Ishikawa (cell line): ENCODE results near the gene ASMTL.

ENCODE experiments used
- CEBPB ChIP-seq: IDR thresholded peaks from 2 replicates; pipeline ENCODE4 v1.6.1; 2012
- CREB1 ChIP-seq: IDR thresholded peaks from 2 replicates; pipeline ENCODE4 v1.6.1; 2012; ENCODE audit warnings: low read depth
- EGR1 ChIP-seq: IDR thresholded peaks from 2 replicates; pipeline ENCODE4 v1.6.1; 2012
- EP300 ChIP-seq: IDR thresholded peaks from 2 replicates; pipeline ENCODE4 v1.6.1; 2012; ENCODE audit warnings: borderline replicate concordance
- FOXM1 ChIP-seq: IDR thresholded peaks from 2 replicates; pipeline ENCODE4 v1.6.1; 2012; ENCODE audit warnings: low read depth, borderline replicate concordance
- MAX ChIP-seq: IDR thresholded peaks from 2 replicates; pipeline ENCODE4 v1.6.1; 2012
- NFIC ChIP-seq: IDR thresholded peaks from 2 replicates; pipeline ENCODE4 v1.6.1; 2012
- RAD21 ChIP-seq: IDR thresholded peaks from 2 replicates; pipeline ENCODE4 v1.6.1; 2012; ENCODE audit warnings: low read depth
- REST ChIP-seq: IDR thresholded peaks from 2 replicates; pipeline ENCODE4 v1.6.1; 2012; ENCODE audit warnings: low read depth, mild to moderate bottlenecking
- TAF1 ChIP-seq: IDR thresholded peaks from 2 replicates; pipeline ENCODE4 v1.6.1; 2012; ENCODE audit warnings: low read depth, mild to moderate bottlenecking
- TCF12 ChIP-seq: IDR thresholded peaks from 2 replicates; pipeline ENCODE4 v1.6.1; 2012; ENCODE audit warnings: low read depth
- TEAD4 ChIP-seq: IDR thresholded peaks from 2 replicates; pipeline ENCODE4 v1.6.1; 2012
- YY1 ChIP-seq: IDR thresholded peaks from 2 replicates; pipeline ENCODE4 v1.6.1; 2012; ENCODE audit warnings: low read depth
- ZBTB7A ChIP-seq: IDR thresholded peaks from 2 replicates; pipeline ENCODE4 v1.6.1; 2012; ENCODE audit warnings: low read depth
- TF ChIP-seq, protein P1 (sequence below): IDR thresholded peaks from 2 replicates; pipeline ENCODE4 v1.6.1; 2012

The ASMTL gene

DNA sequence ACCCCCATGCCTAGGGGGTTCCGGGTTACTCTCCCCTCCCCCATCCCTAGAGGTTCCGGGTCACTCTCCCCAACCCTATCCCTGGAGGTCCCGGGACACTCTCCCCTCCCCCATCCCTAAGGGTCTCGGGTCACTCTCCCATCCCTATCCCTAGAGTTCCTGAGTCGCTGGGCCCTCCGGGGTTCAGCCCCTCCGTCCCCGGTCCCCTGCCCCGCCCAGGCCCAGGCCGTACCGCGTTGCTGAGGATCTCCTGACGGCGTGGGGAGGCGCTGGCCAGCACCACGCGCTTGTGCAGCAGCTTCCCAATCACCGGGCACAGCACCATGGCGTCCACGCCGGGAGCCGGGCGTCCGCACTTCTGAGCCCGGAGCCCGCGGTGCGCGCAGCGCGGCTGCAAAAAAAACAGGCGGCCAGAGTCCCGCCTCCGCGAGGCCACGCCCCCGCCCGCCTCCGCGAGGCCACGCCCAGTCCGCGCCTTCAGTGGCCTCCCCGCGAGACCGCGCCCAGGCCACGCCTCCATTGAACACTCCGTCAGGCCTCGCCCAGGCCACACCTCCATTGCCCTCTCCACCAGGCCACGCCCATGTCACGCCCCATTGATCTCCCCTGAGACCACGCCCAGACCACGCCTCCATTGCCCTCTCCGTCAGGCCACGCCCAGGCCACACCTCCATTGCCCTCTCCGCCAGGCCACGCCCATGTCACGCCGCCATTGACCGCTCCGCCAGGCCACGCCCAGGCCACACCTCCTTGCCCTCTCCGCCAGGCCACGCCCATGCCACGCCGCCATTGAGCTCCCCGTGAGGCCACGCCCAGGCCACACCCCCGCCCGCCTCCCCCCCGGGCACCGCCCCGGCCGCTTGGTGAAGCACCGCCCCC is at the start of gene ASMTL:
ASMTL (minus strand) TSS at position 394 of the 879 bp plus-strand sequence; CDS start at position 325, 69 bp downstream.
- TF ChIP-seq, protein P1, sequence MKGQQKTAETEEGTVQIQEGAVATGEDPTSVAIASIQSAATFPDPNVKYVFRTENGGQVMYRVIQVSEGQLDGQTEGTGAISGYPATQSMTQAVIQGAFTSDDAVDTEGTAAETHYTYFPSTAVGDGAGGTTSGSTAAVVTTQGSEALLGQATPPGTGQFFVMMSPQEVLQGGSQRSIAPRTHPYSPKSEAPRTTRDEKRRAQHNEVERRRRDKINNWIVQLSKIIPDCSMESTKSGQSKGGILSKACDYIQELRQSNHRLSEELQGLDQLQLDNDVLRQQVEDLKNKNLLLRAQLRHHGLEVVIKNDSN = no peak
- TF ChIP-seq NFIC = no peak
- TF ChIP-seq MAX = peak; percentile 49
- TF ChIP-seq TAF1 = peak; percentile 77; the same call in 1 of the 2 replicates
- peak; percentile 23; the same call in 1 of the 2 replicates for TF ChIP-seq EGR1
- peak; percentile 48; the same call in 1 of the 2 replicates for TF ChIP-seq YY1
- 0 out of 2 replicates have a peak, but pooled peaks have one; percentile 28 for TF ChIP-seq TCF12
- TF ChIP-seq CREB1 = no peak
- no peak for TF ChIP-seq ZBTB7A
- 0 out of 2 replicates have a peak, but pooled peaks have one; percentile 32 for TF ChIP-seq REST

DNA sequence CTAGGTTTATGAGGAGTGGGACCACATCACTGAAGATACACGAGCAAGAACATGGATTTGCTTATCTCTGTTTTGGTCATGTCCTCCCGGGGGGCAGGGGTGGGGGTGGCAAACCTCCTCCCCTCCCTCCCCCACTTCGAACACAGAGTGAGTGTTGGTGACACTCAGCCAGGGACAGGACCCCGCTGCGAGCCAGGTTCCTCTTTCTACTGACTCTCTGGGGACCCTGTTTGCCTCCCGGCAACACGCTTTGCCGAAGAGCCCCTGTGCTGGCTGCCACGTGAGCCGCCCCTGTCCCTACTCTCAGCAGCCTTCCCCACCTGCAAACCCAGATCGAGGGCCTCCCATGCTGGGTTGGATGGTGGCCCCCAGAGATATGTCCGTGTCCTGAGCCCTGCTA is 49.5 kb upstream of the ASMTL start:
- TF ChIP-seq EP300 (no peak), CEBPB (no peak), CREB1 (no peak), NFIC (no peak), YY1 (no peak), EGR1 (no peak), ZBTB7A (no peak), MAX (no peak), REST (no peak), TAF1 (no peak), RAD21 (no peak), FOXM1 (no peak)
- TF ChIP-seq, protein P1 = no peak

DNA sequence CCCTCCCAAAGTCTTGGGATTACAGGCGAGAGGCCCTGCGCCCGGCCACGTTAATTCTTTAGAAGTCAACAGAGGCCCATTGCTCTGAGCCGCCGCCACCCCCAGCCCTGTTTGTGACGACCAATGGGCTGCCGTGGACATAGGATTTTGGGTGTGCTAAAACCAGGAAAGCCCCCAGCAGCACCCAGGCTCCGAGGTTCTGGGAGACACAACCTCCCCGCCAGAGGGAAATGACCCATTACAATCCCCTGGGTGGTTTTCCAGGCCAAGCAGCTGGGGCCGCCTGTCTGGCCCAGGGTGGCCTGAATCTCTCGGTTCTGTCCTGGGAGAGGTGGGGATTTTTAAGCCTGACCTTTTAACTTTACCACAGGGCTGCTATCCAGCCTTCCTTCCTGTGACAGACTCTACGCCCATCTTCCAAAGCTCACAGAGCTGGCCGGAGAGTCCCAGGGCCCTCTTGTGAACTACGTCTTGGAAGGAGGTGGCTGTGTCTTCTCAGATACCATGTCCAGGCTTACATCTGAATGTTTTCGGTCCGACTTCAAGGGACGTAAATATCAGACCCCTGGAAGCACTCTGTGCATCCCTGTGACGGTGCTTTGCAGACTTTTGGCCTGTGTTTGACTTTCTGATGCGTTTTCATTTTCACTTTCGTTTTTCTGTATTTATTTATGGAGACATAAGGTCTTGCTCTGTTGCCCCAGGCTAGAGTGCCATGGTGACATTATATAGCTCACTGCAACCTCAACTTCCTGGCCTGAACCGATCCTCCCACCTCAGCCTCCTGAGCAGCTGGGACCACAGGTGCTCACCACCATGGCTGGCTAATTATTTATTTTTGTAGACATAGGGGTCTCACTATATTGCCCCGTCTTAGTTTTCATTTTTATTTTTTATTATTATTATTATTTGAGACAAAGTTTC is 48.3 kb upstream of the ASMTL start:
- TF ChIP-seq CEBPB = no peak
- TF ChIP-seq FOXM1 = no peak
- no peak for TF ChIP-seq TCF12
- no peak for TF ChIP-seq NFIC

DNA sequence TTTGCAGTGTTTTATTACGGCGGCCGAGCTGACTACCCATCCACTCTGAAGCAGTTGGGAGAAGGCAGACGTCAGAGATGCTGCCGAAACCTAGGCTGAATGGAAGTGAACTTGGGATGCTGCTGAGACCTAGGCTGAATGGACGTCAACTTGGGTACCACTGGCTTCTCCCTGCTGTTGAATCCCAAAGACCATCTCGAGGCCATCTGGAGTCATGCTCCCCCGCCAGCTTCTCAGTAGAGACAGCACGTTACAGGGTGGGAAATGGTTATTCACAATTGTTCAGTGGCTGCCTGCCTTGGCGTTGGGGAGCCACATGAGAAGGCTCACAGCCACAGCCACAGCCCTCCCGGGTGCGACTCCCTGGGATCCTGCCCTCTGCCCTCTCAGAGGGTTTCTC is 43.4 kb upstream of the ASMTL start:
- no peak for TF ChIP-seq FOXM1
- TF ChIP-seq CEBPB = no peak
- no peak for TF ChIP-seq MAX
- TF ChIP-seq NFIC = no peak
- TF ChIP-seq CREB1 = no peak
- TF ChIP-seq, protein P1 = no peak
- no peak for TF ChIP-seq TEAD4
- no peak for TF ChIP-seq RAD21

DNA sequence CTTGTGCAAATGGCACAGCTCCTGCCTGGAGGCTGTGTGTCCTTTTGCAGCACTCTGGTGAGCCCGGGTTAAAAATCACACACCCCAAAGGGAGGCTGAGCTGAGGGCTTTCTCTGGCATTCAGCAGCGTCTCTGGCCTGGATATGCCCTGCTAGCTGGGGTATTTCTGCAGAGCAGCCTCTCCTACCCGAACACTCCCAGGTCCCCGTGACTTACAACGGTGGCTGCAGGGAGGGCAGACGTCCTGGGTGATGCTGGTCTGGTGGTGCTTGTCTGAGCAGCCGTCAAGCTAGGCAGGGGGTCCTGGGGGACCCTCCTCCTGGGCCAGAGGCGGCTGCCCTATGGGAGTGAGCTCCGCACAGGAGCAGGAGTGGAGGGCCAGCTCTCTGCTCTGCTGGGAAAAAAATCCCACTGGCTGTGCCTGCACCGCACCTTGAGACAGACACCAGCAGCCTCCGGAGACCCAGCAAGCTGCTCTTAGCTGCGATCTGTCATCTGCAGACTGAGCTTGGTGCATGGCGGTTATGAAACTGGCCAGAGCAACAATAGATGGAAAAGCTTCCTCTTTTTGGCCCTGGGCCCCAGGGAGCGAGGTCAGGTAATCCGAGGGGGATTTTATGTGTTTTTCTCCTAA is 41.3 kb upstream of the ASMTL start:
- no peak for TF ChIP-seq CEBPB
- TF ChIP-seq FOXM1 = no peak
